HL-60 (cell line): Measurements from ENCODE around the gene FCN1.

Experiments
- DNase-seq, 2 experiments: peaks; one replicate each; pipeline ENCODE4 v3.0.0-alpha.2; 2010 to 2020; ENCODE audit warnings: low read depth in 1 of 2, low spot score in 1 of 2
- H3K27ac ChIP-seq: fragments of 250-450 bp; sonication (Bioruptor Pico); replicated peaks from 2 replicates; pipeline ENCODE4 v1.5.1; 2020; ENCODE audit warnings: mild to moderate bottlenecking, moderate library complexity
- H3K27me3 ChIP-seq: fragments of 250-450 bp; sonication (Bioruptor Pico); 2 replicates; pipeline ENCODE4 v1.5.1; 2021; ENCODE audit warnings: mild to moderate bottlenecking, moderate library complexity; ENCODE audit not compliant: insufficient read depth, poor library complexity, severe bottlenecking
- H3K4me3 ChIP-seq: replicated peaks from 2 replicates; pipeline ENCODE4 v1.5.1; 2011; ENCODE audit warnings: mild to moderate bottlenecking, control low read depth, low read length; ENCODE audit not compliant: insufficient read depth
- GABPA ChIP-seq: IDR thresholded peaks from 2 replicates; pipeline ENCODE4 v1.6.1; 2012; ENCODE audit warnings: low read depth
- POLR2AphosphoS5 ChIP-seq: IDR thresholded peaks from 2 replicates; pipeline ENCODE4 v1.6.1; 2012; ENCODE audit warnings: low read depth
- REST ChIP-seq: IDR thresholded peaks from 2 replicates; pipeline ENCODE4 v1.6.1; 2012; ENCODE audit warnings: low read depth; ENCODE audit not compliant: insufficient replicate concordance
- SPI1 ChIP-seq: IDR thresholded peaks from 2 replicates; pipeline ENCODE4 v1.6.1; 2012; ENCODE audit warnings: low read depth, mild to moderate bottlenecking, borderline replicate concordance
- TF ChIP-seq, protein P1 (sequence below): IDR thresholded peaks from one replicate; pipeline ENCODE4 v1.5.1; 2011; ENCODE audit warnings: low read length, control low read depth, inconsistent platforms; ENCODE audit not compliant: insufficient read depth

The FCN1 gene

GRCh38 chr9:134902936-134903335 lies 14.8 kb downstream of the FCN1 start:
- Histone ChIP-seq H3K27me3 (no peaks in the 10 kb centered on the region), H3K27ac (no peak overlapping the region), H3K4me3 (no peak overlapping the region)
- DNase-seq: no peak
- no peak for TF ChIP-seq REST
- TF ChIP-seq SPI1: no peak
- no peak for TF ChIP-seq GABPA

- no peak overlapping the region for H3K4me3 ChIP-seq
- no peaks in the 10 kb centered on the region for H3K27me3 ChIP-seq
- no peak overlapping the region for H3K27ac ChIP-seq
- no peak for DNase-seq
- TF ChIP-seq GABPA: no peak
- TF ChIP-seq SPI1: no peak
- no peak for TF ChIP-seq REST
- no peak for TF ChIP-seq POLR2AphosphoS5
- TF ChIP-seq, protein P1, sequence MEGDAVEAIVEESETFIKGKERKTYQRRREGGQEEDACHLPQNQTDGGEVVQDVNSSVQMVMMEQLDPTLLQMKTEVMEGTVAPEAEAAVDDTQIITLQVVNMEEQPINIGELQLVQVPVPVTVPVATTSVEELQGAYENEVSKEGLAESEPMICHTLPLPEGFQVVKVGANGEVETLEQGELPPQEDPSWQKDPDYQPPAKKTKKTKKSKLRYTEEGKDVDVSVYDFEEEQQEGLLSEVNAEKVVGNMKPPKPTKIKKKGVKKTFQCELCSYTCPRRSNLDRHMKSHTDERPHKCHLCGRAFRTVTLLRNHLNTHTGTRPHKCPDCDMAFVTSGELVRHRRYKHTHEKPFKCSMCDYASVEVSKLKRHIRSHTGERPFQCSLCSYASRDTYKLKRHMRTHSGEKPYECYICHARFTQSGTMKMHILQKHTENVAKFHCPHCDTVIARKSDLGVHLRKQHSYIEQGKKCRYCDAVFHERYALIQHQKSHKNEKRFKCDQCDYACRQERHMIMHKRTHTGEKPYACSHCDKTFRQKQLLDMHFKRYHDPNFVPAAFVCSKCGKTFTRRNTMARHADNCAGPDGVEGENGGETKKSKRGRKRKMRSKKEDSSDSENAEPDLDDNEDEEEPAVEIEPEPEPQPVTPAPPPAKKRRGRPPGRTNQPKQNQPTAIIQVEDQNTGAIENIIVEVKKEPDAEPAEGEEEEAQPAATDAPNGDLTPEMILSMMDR: no peak
Measured at GRCh38 chr9:134899818-134900217, 17.9 kb downstream of the FCN1 start.

GRCh38 chr9:134899168-134899567 lies 18.5 kb downstream of the FCN1 start:
- no peak overlapping the region for H3K4me3 ChIP-seq
- no peak overlapping the region for H3K27ac ChIP-seq
- TF ChIP-seq POLR2AphosphoS5: no peak
- no peak for TF ChIP-seq SPI1
- no peak for TF ChIP-seq GABPA
- TF ChIP-seq, protein P1: no peak
- TF ChIP-seq REST: no peak
- no peaks in the 10 kb centered on the region for H3K27me3 ChIP-seq
- DNase-seq: no peak

- no peak overlapping the region for H3K4me3 ChIP-seq
- H3K27ac ChIP-seq: no peak overlapping the region
- DNase-seq: no peak
- H3K27me3 ChIP-seq: no peaks in the 10 kb centered on the region
- TF ChIP-seq SPI1: no peak
- TF ChIP-seq, protein P1: no peak
- no peak for TF ChIP-seq GABPA
Measured at GRCh38 chr9:134898319-134898718, 19.4 kb downstream of the FCN1 start.
